ENCODE measurements around the gene ALOX12B. TPM values are rescaled to one million over a fixed set of nuclear protein-coding genes. Genes with fewer than 3 reads are reported as not detected.
"Not testable (repeated sequence)": the region's sequence is repeated elsewhere in the genome, so short reads cannot be mapped to it uniquely, and the experiment has no call there.

The ALOX12B gene
- total RNA-seq, 8 experiments from 2014 or later, result 0.13 to 0.16 TPM; not detected in 6

DNA sequence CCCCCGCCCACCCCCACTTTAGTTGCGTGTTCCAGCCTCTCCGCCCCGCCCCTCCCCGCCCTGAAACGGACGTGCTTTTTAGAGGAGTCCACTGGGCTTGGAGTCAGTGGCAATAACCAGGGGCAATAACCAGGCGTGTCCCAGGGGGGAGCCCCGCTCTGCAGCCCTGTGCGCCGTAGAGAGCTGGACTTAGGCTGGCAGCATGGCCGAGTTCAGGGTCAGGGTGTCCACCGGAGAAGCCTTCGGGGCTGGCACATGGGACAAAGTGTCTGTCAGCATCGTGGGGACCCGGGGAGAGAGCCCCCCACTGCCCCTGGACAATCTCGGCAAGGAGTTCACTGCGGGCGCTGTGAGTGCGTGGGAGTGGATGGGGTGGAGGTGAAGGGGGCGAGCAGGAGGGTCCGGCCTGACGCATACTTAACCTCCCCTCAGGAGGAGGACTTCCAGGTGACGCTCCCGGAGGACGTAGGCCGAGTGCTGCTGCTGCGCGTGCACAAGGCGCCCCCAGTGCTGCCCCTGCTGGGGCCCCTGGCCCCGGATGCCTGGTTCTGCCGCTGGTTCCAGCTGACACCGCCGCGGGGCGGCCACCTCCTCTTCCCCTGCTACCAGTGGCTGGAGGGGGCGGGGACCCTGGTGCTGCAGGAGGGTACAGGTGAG is 48.4 kb downstream of the ALOX12B start, which contains the start of gene ALOX15B:
ALOX15B (plus strand) TSS at position 106 of the 657 bp plus-strand sequence; CDS start at position 203, 97 bp downstream.
- H3K4me3 ChIP-seq, result no peak within 1 kb of the TSS
- in situ Hi-C loops (cut with MboI; ENCODE audit: low pct_unique_long_range_greater_than_20kb in 2 of 9, low sequenced_read_pairs in 9 of 9, unreplicated experiment in 9 of 9), result no loop called here
- peak in 1 of 8 experiments; percentile 16 for ATAC-seq (replicated peaks in 6 of 8)
- no peaks in the 10 kb centered on the region for H3K4me1 ChIP-seq (replicated peaks in 1 of 2)
- WGBS, 10 experiments, result 60 to 77% methylated on average over 1 to 3 of the region's 37 CpGs; no CpG with 5 or more reads in 8 of the 10 experiments
- no peak within 1 kb of the TSS for H3K27ac ChIP-seq

DNA sequence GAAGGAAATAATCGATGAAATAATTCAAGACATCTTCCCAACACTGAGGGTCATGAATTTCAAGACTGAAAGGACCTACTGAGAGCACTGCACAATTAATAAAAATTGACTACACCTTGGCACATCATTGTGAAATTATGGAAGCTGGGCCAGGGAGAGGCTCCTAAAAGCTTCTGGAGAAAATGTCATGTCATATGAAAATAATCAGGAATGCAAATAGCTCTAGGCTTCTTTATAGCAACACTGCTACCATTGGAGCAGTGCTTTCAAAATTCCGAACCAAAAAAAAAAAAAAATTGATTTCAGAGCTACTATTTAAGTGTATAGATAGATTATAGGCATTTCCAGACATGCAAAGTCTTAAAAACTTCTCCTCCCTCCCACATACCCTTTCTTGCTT is 55.1 kb downstream of the ALOX12B start:
- Histone ChIP-seq H3K27ac (no peak overlapping the region), H3K4me1 (replicated peaks in 1 of 2) (no peaks in the 10 kb centered on the region), H3K4me3 (no peak overlapping the region)
- 0 to 100% (median 72%) methylated on average over 1 to 2 of the region's 2 CpGs for WGBS, 10 experiments
- ATAC-seq (replicated peaks in 6 of 8), result peak in 2 of 8 experiments; percentile 50 to 57
- in situ Hi-C loops (cut with MboI; ENCODE audit: low pct_unique_long_range_greater_than_20kb in 2 of 9, low sequenced_read_pairs in 9 of 9, unreplicated experiment in 9 of 9), result no loop called here

DNA sequence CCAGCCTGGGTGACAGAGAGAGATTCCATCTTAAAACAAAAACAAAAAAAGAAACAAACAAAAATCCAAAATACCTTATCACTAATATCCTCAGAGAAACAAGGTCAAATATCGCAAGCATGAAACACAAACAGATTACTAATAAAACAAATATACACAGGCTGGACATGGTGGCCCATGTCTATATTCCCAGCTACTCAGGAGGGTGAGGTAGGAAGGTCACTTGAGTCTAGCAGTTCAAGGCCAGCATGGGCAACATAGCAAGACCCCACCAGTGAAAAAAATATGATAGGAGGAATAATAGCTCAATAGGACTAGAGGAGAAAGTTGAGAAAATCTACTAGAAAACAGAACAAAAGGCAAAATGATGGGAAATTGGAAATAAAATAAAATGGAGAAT is 55.6 kb downstream of the ALOX12B start:
- Histone ChIP-seq H3K27ac (no peak overlapping the region), H3K4me1 (replicated peaks in 1 of 2) (no peaks in the 10 kb centered on the region), H3K4me3 (no peak overlapping the region)
- 78 to 100% (median 100%) methylated on average over 1 of the region's 1 CpG; no CpG with 5 or more reads in 1 of the 10 experiments for WGBS, 10 experiments
- ATAC-seq (replicated peaks in 6 of 8), result no peak
- in situ Hi-C loops (cut with MboI; ENCODE audit: low pct_unique_long_range_greater_than_20kb in 2 of 9, low sequenced_read_pairs in 9 of 9, unreplicated experiment in 9 of 9), result no loop called here

DNA sequence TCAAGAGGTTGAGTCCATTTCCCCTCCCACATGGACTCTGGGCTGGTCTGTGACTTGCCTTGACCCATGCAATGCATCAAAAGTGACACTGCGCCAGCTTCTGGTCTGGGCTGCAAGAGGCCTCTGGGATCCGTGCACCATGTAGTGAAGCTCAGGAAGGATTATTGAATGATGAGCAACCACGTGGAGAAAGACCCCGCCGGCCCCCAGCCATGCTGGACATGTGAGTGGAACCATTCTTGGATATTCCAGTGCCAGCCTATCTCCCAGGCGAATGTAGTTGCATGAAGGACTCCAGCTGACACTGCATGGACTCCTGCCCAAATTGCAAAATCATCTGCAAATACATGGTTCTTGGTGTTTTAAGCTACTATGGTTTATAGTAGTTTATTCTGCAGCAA is 56.3 kb downstream of the ALOX12B start:
- WGBS, 10 experiments, result 50 to 100% (median 59%) methylated on average over 1 to 5 of the region's 6 CpGs; no CpG with 5 or more reads in 6 of the 10 experiments
- no peak overlapping the region for H3K27ac ChIP-seq
- no peak for ATAC-seq (replicated peaks in 6 of 8)
- H3K4me1 ChIP-seq (replicated peaks in 1 of 2), result no peaks in the 10 kb centered on the region
- in situ Hi-C loops (cut with MboI; ENCODE audit: low pct_unique_long_range_greater_than_20kb in 2 of 9, low sequenced_read_pairs in 9 of 9, unreplicated experiment in 9 of 9), result no loop called here
- H3K4me3 ChIP-seq, result no peak overlapping the region

GRCh38 chr17:8029121-8029520 is 58.4 kb downstream of the ALOX12B start:
- peak in 2 of 8 experiments; percentile 87 to 88 for ATAC-seq (replicated peaks in 6 of 8)
- 18 to 70% (median 52%) methylated on average over 2 to 5 of the region's 5 CpGs; no CpG with 5 or more reads in 2 of the 10 experiments for WGBS, 10 experiments
- in situ Hi-C loops (cut with MboI; ENCODE audit: low pct_unique_long_range_greater_than_20kb in 2 of 9, low sequenced_read_pairs in 9 of 9, unreplicated experiment in 9 of 9), result no loop called here
- Histone ChIP-seq H3K4me3 (no peak overlapping the region), H3K4me1 (replicated peaks in 1 of 2) (no peaks in the 10 kb centered on the region), H3K27ac (no peak overlapping the region)

DNA sequence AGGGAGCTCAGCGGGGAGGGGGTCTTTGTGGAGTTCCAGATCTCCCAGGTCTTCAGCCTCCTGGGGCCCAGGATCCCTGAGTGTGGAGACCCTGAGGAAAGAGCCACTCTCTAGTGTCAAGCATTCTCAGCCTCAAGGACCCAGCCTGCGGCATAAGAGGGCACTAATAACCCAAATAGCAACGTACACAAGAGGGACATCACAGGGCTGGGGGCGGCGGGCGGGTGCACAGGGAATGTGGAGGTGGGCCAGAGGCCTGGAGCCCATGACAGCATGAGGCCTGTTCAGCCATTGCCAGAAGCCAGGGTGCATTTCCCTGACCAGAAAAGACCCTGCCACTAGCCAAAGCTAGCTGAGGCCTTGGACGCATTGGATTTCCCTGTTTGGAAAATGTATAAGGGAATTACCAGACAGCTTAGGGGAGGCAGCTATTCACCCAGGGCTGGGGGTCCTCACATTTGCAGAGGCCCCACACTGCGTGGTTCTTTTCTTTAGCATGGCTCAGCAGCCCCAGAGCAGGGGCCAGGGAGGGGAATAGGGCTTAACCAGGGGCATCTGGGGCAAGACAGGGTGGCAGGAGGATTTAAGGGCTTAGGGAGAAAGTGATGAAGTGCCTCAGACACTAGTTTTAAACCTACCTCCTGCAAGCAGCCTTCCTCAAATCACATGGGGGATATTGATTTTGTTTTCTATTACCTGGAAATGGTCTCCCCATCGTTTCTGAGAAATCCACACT is 62.2 kb downstream of the ALOX12B start:
- WGBS, 10 experiments, result 0 to 67% (median 50%) methylated on average over 1 to 3 of the region's 9 CpGs; no CpG with 5 or more reads in 5 of the 10 experiments
- Histone ChIP-seq H3K4me1 (replicated peaks in 1 of 2) (no peaks in the 10 kb centered on the region), H3K4me3 (no peak overlapping the region), H3K27ac (no peak overlapping the region)
- in situ Hi-C loops (cut with MboI; ENCODE audit: low pct_unique_long_range_greater_than_20kb in 2 of 9, low sequenced_read_pairs in 9 of 9, unreplicated experiment in 9 of 9), result no loop called here
- no peak for ATAC-seq (replicated peaks in 6 of 8)

DNA sequence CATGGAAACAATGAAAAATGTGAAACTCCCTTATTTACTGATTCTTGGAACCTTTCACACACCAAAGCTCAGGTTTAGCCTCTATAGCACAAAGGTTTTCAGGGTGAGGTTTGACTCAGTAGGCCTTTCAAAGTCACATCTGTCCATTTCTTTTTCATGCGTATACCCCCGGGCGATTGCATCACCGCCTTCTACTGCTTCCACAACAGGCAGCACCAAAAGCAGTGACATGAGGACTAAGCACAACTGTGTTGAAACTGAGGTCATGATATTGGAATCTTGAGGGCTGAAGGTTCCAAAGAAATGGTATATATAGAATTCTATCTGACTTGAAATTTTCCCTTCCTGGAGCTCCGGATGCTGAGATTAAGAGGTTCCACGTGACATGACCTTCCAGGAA is 63.4 kb downstream of the ALOX12B start:
- H3K4me3 ChIP-seq; H3K27ac ChIP-seq; H3K4me1 ChIP-seq (replicated peaks in 1 of 2); in situ Hi-C loops (cut with MboI; ENCODE audit: low pct_unique_long_range_greater_than_20kb in 2 of 9, low sequenced_read_pairs in 9 of 9, unreplicated experiment in 9 of 9): not testable (repeated sequence)
- peak in 2 of 8 experiments; percentile 10 to 14 for ATAC-seq (replicated peaks in 6 of 8)
- WGBS, 10 experiments, result 50 to 100% (median 92%) methylated on average over 1 to 4 of the region's 6 CpGs; no CpG with 5 or more reads in 3 of the 10 experiments

Other genes starting within 250 kb of the ALOX12B start
- gene TMEM88, start 232.7 kb downstream of the ALOX12B start, total RNA-seq, result 10 to 100 TPM in 1 of 8 experiments, 1 to 10 TPM in 6, under 1 TPM in 1; 0.51 to 18.5 (median 4.1) TPM
- gene NAA38, start 230.2 kb downstream of the ALOX12B start, total RNA-seq, result 100 to 1,000 TPM; 105 to 221 (median 145) TPM
- gene CYB5D1, start 229.7 kb downstream of the ALOX12B start, total RNA-seq, result 10 to 100 TPM; 12.2 to 28.0 (median 16.9) TPM
- gene CHD3, start 198.9 kb downstream of the ALOX12B start, total RNA-seq, result 100 to 1,000 TPM in 2 of 8 experiments, 10 to 100 TPM in 6; 56.2 to 294 (median 78.2) TPM
- 1 to 10 TPM; 2.6 to 5.2 (median 4.2) TPM for gene RNF227, start 171.4 kb downstream of the ALOX12B start, total RNA-seq
- gene KCNAB3, start 157.9 kb downstream of the ALOX12B start, total RNA-seq, result 10 to 100 TPM in 1 of 8 experiments, 1 to 10 TPM in 5, under 1 TPM in 2; 0.25 to 17.2 (median 1.9) TPM
- gene TRAPPC1, start 155.8 kb downstream of the ALOX12B start, total RNA-seq, result 10 to 100 TPM; 60.1 to 94.1 (median 71.4) TPM
- 10 to 100 TPM; 19.3 to 40.7 (median 31.7) TPM for gene CNTROB, start 155.5 kb downstream of the ALOX12B start, total RNA-seq
- gene GUCY2D, start 85.1 kb downstream of the ALOX12B start, total RNA-seq, result under 1 TPM in 1 of 8 experiments, not detected in 7; 1.00 TPM
- gene ALOX15B, start 48.7 kb downstream of the ALOX12B start, total RNA-seq, result under 1 TPM in 4 of 8 experiments, not detected in 4; 0.04 to 0.15 (median 0.14) TPM
- under 1 TPM in 7 of 8 experiments, not detected in 1; 0.15 to 0.95 (median 0.36) TPM for gene ALOXE3, start 30.8 kb upstream of the ALOX12B start, total RNA-seq
- gene HES7, start 36.4 kb upstream of the ALOX12B start, total RNA-seq, result 1 to 10 TPM in 5 of 8 experiments, under 1 TPM in 2, not detected in 1; 0.31 to 4.0 (median 1.4) TPM
- gene PER1, start 64.7 kb upstream of the ALOX12B start, total RNA-seq, result 10 to 100 TPM; 12.2 to 51.5 (median 27.3) TPM
- gene VAMP2, start 75.2 kb upstream of the ALOX12B start, total RNA-seq, result 100 to 1,000 TPM in 1 of 8 experiments, 10 to 100 TPM in 6, 1 to 10 TPM in 1; 8.3 to 148 (median 39.3) TPM
- gene TMEM107, start 88.7 kb upstream of the ALOX12B start, total RNA-seq, result 10 to 100 TPM in 7 of 8 experiments, 1 to 10 TPM in 1; 5.8 to 54.2 (median 30.1) TPM
- gene BORCS6, start 102.5 kb upstream of the ALOX12B start, total RNA-seq, result 10 to 100 TPM in 1 of 8 experiments, 1 to 10 TPM in 7; 3.5 to 11.1 (median 5.6) TPM
- 10 to 100 TPM in 3 of 8 experiments, 1 to 10 TPM in 4, under 1 TPM in 1; 0.71 to 70.7 (median 3.0) TPM for gene AURKB, start 122.9 kb upstream of the ALOX12B start, total RNA-seq
- 10 to 100 TPM in 5 of 8 experiments, 1 to 10 TPM in 3; 3.9 to 20.9 (median 12.2) TPM for gene CTC1, start 160.3 kb upstream of the ALOX12B start, total RNA-seq
- gene PFAS, start 161.6 kb upstream of the ALOX12B start, total RNA-seq, result 10 to 100 TPM; 19.6 to 71.5 (median 28.3) TPM
- gene RANGRF, start 201.0 kb upstream of the ALOX12B start, total RNA-seq, result 10 to 100 TPM; 17.0 to 26.9 (median 23.1) TPM
- 1 to 10 TPM; 1.0 to 7.9 (median 2.5) TPM for gene SLC25A35, start 207.7 kb upstream of the ALOX12B start, total RNA-seq
- gene ARHGEF15, start 222.5 kb upstream of the ALOX12B start, total RNA-seq, result 1 to 10 TPM in 2 of 8 experiments, under 1 TPM in 4, not detected in 2; 0.13 to 1.6 (median 0.34) TPM

All from motor neuron (in vitro differentiated cells).